PC-3 (cell line): ENCODE data around the gene MDK.

Experiments
- CTCF ChIP-seq: fragments of 300-600 bp; sonication (generic); conservative IDR thresholded peaks from 2 replicates; pipeline ENCODE4 v1.5.1; 2017; ENCODE audit warnings: antibody characterized with exemption, low read depth, mild to moderate bottlenecking, low read length
- EZH2 ChIP-seq: fragments of 300-600 bp; sonication (generic); IDR thresholded peaks from one replicate; pipeline ENCODE4 v1.6.1; 2017; ENCODE audit warnings: antibody characterized with exemption, mild to moderate bottlenecking, low read length; ENCODE audit not compliant: unreplicated experiment
- EZH2phosphoT487 ChIP-seq: fragments of 300-600 bp; sonication (generic); IDR thresholded peaks from 2 replicates; pipeline ENCODE4 v1.6.1; 2018; ENCODE audit warnings: mild to moderate bottlenecking, antibody characterized with exemption, low read length, borderline replicate concordance

GRCh38 chr11:46347637-46348311, 33.7 kb upstream of the MDK start:
- TF ChIP-seq CTCF (no peak), EZH2 (no peak), EZH2phosphoT487 (no peak)
